A549 (cell line): Measurements from ENCODE around the gene IDH2.

Experiments used
- BHLHE40 ChIP-seq: IDR thresholded peaks from 2 replicates; pipeline ENCODE4 v1.6.1; 2012; ENCODE audit warnings: low read depth, low read length, inconsistent platforms
- CTCF ChIP-seq: fragments of >200 bp; sonication (Bioruptor Twin); formaldehyde crosslinking; IDR thresholded peaks from 3 replicates; pipeline ENCODE4 v1.5.1; 2016
- EP300 ChIP-seq, 2 experiments: fragments of >200 bp; sonication (Bioruptor Twin); formaldehyde crosslinking; IDR thresholded peaks; 2 replicates in 1 of 2; 3 replicates in 1 of 2; pipeline ENCODE4 v1.6.1; 2016 to 2017

DNA sequence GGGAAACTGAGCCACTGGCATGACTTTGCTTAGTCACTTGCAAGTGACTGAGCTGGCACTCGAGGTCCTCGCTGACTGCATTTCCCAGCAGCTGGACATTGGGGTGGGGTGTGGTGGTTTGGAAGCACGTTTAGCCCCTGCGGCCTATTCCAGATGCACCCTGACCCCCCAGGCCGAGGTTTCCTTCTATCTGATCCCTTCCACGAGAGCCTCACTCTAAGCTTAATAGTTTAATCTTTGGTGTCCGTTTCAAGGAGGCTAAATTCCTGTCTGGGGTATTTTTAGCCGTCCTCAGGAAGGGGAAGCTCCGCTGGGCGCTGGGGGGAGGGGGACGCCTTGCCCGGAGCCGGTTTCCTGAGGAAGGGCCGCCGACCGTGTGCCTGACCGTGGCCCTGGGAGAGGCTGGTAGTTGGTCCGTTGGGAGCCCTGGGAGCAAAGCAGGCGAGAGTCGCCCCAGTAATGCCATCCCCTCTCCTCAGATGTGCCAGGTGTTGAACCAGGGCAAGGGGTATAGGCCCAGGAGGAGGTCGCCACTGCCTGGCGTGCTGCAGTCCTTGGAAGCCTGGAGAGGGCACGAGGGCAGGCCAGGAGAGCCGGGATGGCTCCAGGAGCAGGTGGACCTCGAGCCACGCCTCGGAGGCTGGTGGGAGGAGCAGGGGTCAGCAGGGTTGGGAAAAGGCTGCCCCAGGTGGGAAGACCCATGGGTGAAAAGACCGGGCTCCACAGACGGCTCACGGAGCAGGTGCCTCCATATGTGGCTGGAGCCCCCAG lies 37.2 kb downstream of the IDH2 start:
- TF ChIP-seq BHLHE40 = no peak
- TF ChIP-seq CTCF = no peak
- TF ChIP-seq EP300 (IDR thresholded peaks at IDR 0.05) = no peak
